AG09309 (cell line): ENCODE data around the gene BABAM2.

Source experiments
- DNase-seq: peaks from one replicate; pipeline ENCODE4 v3.0.0-alpha.2; 2010; ENCODE audit warnings: low read depth
- H3K4me3 ChIP-seq: 2 replicates; pipeline ENCODE4 v1.5.1; 2011; ENCODE audit warnings: mild to moderate bottlenecking, low read depth, low read length, moderate library complexity; ENCODE audit not compliant: control insufficient read depth
- TF ChIP-seq, protein P1 (sequence below): IDR thresholded peaks from 2 replicates; pipeline ENCODE4 v1.5.1; 2011; ENCODE audit warnings: mild to moderate bottlenecking, low read depth, low read length, inconsistent platforms; ENCODE audit not compliant: insufficient read depth, control insufficient read depth; ENCODE audit errors: missing control alignments

BABAM2 gene

GRCh38 chr2:28063492-28063962, 173.0 kb downstream of the BABAM2 start:
- H3K4me3 ChIP-seq: no peak overlapping the region
- peak; percentile 39 for DNase-seq
- TF ChIP-seq, protein P1, sequence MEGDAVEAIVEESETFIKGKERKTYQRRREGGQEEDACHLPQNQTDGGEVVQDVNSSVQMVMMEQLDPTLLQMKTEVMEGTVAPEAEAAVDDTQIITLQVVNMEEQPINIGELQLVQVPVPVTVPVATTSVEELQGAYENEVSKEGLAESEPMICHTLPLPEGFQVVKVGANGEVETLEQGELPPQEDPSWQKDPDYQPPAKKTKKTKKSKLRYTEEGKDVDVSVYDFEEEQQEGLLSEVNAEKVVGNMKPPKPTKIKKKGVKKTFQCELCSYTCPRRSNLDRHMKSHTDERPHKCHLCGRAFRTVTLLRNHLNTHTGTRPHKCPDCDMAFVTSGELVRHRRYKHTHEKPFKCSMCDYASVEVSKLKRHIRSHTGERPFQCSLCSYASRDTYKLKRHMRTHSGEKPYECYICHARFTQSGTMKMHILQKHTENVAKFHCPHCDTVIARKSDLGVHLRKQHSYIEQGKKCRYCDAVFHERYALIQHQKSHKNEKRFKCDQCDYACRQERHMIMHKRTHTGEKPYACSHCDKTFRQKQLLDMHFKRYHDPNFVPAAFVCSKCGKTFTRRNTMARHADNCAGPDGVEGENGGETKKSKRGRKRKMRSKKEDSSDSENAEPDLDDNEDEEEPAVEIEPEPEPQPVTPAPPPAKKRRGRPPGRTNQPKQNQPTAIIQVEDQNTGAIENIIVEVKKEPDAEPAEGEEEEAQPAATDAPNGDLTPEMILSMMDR: no peak

- TF ChIP-seq, protein P1: no peak
Measured at GRCh38 chr2:28067602-28068001, 177.1 kb downstream of the BABAM2 start.

DNA sequence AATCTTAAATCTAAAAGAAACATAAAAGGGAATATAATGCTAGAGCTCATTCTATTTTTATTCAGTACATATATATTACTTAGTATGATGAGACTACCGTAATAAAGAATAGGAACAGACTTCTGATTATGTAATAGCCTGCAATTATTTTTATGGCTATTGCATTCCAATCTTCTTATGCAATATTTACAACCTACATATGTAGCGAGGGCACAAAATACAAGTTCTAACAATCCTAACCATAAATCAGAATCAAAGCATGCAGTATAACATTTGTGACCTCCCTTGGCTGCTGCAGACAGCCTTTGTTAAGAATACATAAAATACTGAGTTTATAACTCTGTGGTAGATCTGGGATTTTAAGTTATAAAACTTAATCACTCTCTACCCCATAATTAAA, 177.6 kb downstream of the BABAM2 start:
- TF ChIP-seq, protein P1: no peak
- no peak overlapping the region for H3K4me3 ChIP-seq
- DNase-seq: no peak

More at GRCh38 chr2:28067602-28068001, 177.1 kb downstream of the BABAM2 start:
- no peak overlapping the region for H3K4me3 ChIP-seq
- DNase-seq: no peak

GRCh38 chr2:28068527-28068926, 178.0 kb downstream of the BABAM2 start:
- DNase-seq: no peak
- no peak overlapping the region for H3K4me3 ChIP-seq
- TF ChIP-seq, protein P1: no peak

DNA sequence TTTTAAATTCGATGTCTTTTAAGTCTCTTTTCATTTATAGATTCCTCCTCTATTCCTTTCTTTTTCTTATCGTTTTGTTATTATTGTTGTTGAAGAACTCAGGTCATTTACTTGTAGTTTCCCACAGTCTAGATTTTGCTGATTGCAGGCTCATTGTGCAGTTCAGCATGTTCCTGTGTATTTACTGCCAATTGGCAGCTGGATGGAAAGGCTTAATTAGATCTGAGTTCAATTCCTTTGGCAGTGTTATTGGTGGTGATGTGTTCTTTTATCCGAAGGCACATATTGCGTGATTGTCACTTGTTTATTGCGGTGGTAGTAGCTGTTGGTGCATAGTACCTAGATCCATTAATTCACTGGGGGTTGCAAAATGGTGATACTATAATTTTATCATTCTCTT, 180.7 kb downstream of the BABAM2 start:
- no peak for DNase-seq
- H3K4me3 ChIP-seq: no peak overlapping the region

DNA sequence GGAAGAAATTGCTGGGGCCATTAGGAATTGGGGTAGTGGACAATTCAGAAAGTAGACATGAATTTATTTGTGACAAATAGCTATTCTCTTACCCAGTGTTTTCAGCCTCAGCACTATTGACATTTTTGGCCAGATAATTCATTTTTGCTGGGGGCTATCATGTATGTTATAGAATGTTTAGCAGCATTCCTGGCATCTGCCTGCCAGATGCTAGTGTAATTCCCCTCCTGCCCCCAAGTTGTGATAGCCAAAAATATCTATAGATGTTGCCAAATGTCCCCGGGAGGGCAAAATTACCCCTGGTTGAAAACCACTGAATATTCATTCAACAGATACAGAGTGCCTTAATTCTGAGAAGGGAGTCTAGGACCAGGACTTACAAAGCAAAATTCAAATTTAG, 183.6 kb downstream of the BABAM2 start:
- TF ChIP-seq, protein P1: no peak
- no peak for DNase-seq

More for the DNA sequence above, 180.7 kb downstream of the BABAM2 start:
- TF ChIP-seq, protein P1: no peak

GRCh38 chr2:28080911-28081310, 190.4 kb downstream of the BABAM2 start:
- peak; percentile 58 for DNase-seq

More for the DNA sequence above, 183.6 kb downstream of the BABAM2 start:
- no peak overlapping the region for H3K4me3 ChIP-seq

More at GRCh38 chr2:28080911-28081310, 190.4 kb downstream of the BABAM2 start:
- no peak overlapping the region for H3K4me3 ChIP-seq
- TF ChIP-seq, protein P1: no peak
